K562 treated with DMSO at 1 percent for 12 hours (cell line): ENCODE data around the gene LIPH. TPM values are rescaled to one million over a fixed set of nuclear protein-coding genes. Genes with fewer than 3 reads are reported as not detected.

ENCODE experiments used
- total RNA-seq: library from RNA; unstranded; fragments of 300-600 nt; gene quantifications from 2 replicates; pipeline ENCODE4 v1.2.3, GENCODE V29; 2022; ENCODE audit not compliant: insufficient read depth

The LIPH gene
- 1.1 and 3.3 TPM in 2 replicates for total RNA-seq

DNA sequence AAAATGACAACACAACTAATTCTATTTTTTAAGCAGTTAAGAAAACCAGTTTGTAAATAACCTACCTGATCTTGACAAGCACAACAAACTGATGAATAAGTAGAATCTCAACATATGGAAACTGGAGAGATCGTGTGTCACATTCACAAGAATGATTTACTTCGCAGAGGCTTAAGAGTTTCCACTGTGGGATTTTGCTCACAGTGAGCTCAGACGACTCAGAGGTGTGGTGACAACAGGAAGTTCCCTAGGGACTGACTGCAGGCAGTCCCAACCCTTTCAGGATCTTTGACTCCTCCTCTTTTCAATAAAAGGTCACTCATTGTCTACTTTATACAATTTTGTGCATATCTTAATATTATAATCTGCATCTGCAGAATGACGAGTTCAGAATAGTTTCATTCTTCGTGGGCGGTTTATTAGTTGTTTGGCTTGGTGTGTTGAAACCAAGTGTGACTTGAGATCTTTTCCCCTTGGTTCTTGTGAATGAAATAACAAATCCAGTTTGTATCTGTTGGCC lies at the start of gene LIPH:
LIPH (minus strand) TSS at position 231 of the 520 bp plus-strand sequence; CDS start at position 114, 117 bp downstream.

DNA sequence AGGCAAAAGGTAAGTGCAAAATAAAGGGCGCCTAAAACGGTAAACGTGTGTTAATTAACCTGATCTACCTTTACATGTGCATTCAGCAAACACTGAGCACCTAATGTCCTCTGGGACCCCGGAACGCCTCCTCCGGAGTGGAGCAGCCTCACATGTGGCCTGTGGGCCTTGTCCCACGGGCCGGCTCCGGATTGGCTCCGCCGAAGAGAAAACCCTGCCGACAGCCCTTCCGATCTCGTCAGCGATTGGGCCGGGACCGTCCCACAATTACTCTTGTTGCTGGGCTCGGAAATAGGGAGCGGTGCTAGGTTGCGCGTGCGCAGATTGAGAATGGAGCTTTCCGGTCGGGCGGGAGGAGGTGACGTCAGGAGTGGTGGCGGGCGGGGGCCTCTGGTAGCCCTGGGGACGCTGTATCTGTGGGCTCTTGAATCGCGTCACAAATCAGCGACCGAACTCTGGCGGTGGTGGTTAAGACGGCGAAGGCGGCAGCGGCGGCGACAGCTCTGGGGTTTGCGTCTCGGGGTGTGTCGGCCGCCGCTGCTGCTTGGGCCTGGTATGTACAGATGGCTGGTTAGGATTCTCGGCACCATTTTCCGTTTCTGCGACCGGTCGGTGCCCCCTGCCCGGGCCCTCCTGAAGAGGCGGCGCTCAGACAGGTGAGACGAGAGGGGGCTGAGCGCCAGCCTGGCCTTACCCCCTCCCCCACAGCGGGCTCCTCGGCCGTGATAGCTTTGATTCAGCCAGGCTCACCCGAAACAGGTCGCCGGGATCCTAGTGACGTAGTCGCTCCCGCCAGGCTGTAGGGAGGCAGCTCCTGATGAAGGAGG lies 33.7 kb upstream of the LIPH start, which contains the start of gene SENP2:
SENP2 (plus strand) TSS at position 437 of the 827 bp plus-strand sequence; CDS start at position 556, 119 bp downstream.

DNA sequence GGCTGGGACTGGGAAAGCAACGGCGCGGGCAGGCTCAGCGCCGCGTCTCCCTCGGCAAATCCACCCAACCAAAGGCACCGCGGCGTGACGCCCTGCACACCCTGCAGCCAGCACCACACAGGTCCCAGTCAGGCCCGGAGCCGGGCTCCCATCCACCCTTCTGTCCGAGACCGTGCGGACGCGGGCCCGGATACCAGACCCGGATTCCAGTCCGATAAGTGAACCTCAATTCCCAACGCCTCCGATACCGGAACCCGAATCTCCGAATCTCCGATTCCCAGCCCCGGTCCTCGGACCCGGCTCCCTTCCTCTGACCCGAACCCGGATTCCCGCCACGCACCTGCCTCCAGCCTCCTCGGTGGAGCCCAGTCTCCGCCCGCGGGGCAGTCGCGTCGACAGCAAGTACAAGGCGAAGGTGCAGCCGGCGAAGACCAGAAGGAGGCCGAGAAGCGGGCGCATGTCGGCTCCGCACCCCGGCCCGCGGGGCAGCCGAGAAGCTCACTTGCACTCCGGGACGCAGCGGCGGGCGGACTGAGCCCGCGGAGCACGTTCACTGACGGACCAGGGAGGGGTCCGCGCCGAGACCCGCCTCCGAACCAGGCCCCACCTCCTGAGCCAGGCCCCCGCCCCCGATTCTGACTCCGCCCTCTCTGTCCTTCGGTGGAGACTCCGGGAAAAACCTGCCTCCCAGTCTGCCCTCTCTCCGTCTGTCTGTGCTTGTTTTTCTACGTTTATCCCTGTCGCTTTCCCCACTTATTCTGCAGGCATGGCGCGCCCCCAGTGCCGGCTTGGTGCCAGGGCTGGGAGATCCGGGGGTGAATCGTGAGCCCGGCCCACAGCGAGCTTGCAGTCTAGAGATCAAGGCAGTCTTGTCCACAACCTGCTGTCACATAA lies 53.6 kb downstream of the LIPH start, which contains the start of gene TMEM41A:
TMEM41A (minus strand) TSS at position 533 of the 894 bp plus-strand sequence; CDS start at position 459, 74 bp downstream.

Other genes with a start within 250 kb of the LIPH start
- gene MAP3K13, start 189.5 kb downstream of the LIPH start, total RNA-seq: 0.24 and 0.44 TPM in 2 replicates
- gene TMEM41A, start 53.6 kb downstream of the LIPH start, total RNA-seq: 17.1 and 29.9 TPM in 2 replicates
- gene SENP2, start 33.7 kb upstream of the LIPH start, total RNA-seq: 18.3 and 39.7 TPM in 2 replicates